HCT116 (cell line): Measurements from ENCODE around the gene PREPL. TPM values are rescaled to one million over a fixed set of nuclear protein-coding genes. Genes with fewer than 3 reads are reported as not detected.

Experiments used
- ATAC-seq: fragments of 200-7000 bp; cut with Tn5 transposase; 2 replicates; pipeline ENCODE4 v1.9.1; 2020; ENCODE audit warnings: mild to moderate bottlenecking, moderate library complexity
- BruUV-seq: library from RNA; stranded (reverse); fragments of 400-500 nt; replicated peaks from 2 replicates; lab custom pipeline; 2021; lab: Mats Ljungman, UMichigan
- CTCF ChIA-PET: fragments of 300-600 bp; sonication (Branson Sonifier 250); formaldehyde crosslinking; loops from one replicate; lab custom pipeline; 2021; ENCODE audit warnings: antibody characterized with exemption; lab: Charles Lee
- POLR2A ChIA-PET: fragments of 300-600, 350-600 bp; sonication (Branson Sonifier 250); formaldehyde crosslinking; loops from one replicate; lab custom pipeline; 2021; ENCODE audit warnings: antibody characterized with exemption; lab: Charles Lee
- RAD21 ChIA-PET, 2 experiments: fragments of 300-600 bp; sonication (Branson Sonifier 250); formaldehyde crosslinking; loops; one replicate each; lab custom pipeline; 2023; ENCODE audit warnings: low total read pairs in 2 of 2; ENCODE audit not compliant: uncharacterized antibody in 2 of 2, unreplicated experiment in 2 of 2, low non-redundant PET in 1 of 2; lab: Charles Lee
- DNase-seq: peaks from one replicate; pipeline ENCODE4 v3.0.0-alpha.2; 2010; ENCODE audit warnings: low read depth, low spot score
- H2AFZ ChIP-seq: fragments of 200-600 bp; shearing (Covaris generic), sonication (generic); 2 replicates; pipeline ENCODE4 v1.6.1; 2017; ENCODE audit warnings: low read depth, mixed run types, mixed read lengths, antibody characterized with exemption, low read length; ENCODE audit not compliant: poor library complexity, severe bottlenecking
- H3K27ac ChIP-seq: 2 replicates; pipeline ENCODE4 v1.5.1; 2012; ENCODE audit warnings: low read depth, low read length
- H3K27me3 ChIP-seq: fragments of 200-600 bp; sonication (generic); 2 replicates; pipeline ENCODE4 v1.6.1; 2016; ENCODE audit warnings: mixed run types, low read length, mixed read lengths; ENCODE audit not compliant: insufficient read depth
- H3K36me3 ChIP-seq, 2 experiments: fragments of 200-500 bp in 1 of 2; fragments of 200-600 bp in 1 of 2; sonication (Bioruptor generic) in 1 of 2; sonication (generic) in 1 of 2; 2 replicates each; pipeline versions ENCODE4 v1.5.1 to v1.6.1; 2014 to 2016; ENCODE audit warnings: low read length in 2 of 2, inconsistent platforms in 1 of 2, mixed read lengths in 1 of 2, mixed run types in 1 of 2; ENCODE audit not compliant: insufficient read depth in 2 of 2, control insufficient read depth in 1 of 2
- H3K4me1 ChIP-seq, 2 experiments: fragments of 200-600 bp in 1 of 2; sonication (generic) in 1 of 2; 2 replicates each; pipeline versions ENCODE4 v1.5.1 to v1.6.1; 2012 to 2017; ENCODE audit warnings: low read length in 2 of 2, inconsistent platforms in 1 of 2, mild to moderate bottlenecking in 1 of 2, mixed read lengths in 1 of 2, mixed run types in 1 of 2, moderate library complexity in 1 of 2; ENCODE audit not compliant: insufficient read depth in 2 of 2, control insufficient read depth in 1 of 2
- H3K4me2 ChIP-seq: fragments of 200-600 bp; sonication (generic); 2 replicates; pipeline ENCODE4 v1.6.1; 2017; ENCODE audit warnings: mixed run types, low read length, mixed read lengths
- H3K4me3 ChIP-seq, 2 experiments: fragments of 200-600 bp in 1 of 2; sonication (generic) in 1 of 2; replicated peaks in 1 of 2; 2 replicates each; pipeline ENCODE4 v1.5.1; 2011 to 2016; ENCODE audit warnings: low read length in 2 of 2, control low read depth in 1 of 2, low read depth in 1 of 2, mild to moderate bottlenecking in 1 of 2, mixed read lengths in 1 of 2, mixed run types in 1 of 2
- H3K79me2 ChIP-seq: fragments of 200-600 bp; sonication (generic); 2 replicates; pipeline ENCODE4 v1.6.1; 2017; ENCODE audit warnings: mild to moderate bottlenecking, mixed run types, low read length, moderate library complexity, mixed read lengths; ENCODE audit not compliant: insufficient read depth
- H3K9ac ChIP-seq: fragments of 200-600 bp; sonication (generic); 2 replicates; pipeline ENCODE4 v1.6.1; 2016; ENCODE audit warnings: low read length, mixed read lengths
- H3K9me2 ChIP-seq: fragments of 200-600 bp; sonication (generic), shearing (Covaris generic); 2 replicates; pipeline ENCODE4 v1.6.1; 2017; ENCODE audit warnings: mixed run types, mild to moderate bottlenecking, moderate library complexity; ENCODE audit not compliant: insufficient read depth
- H3K9me3 ChIP-seq, 2 experiments: fragments of 200-500 bp in 1 of 2; fragments of 200-600 bp in 1 of 2; sonication (Bioruptor generic) in 1 of 2; sonication (generic) in 1 of 2; 2 replicates each; pipeline ENCODE4 v1.6.1; 2014 to 2017; ENCODE audit warnings: low read length in 2 of 2, mixed read lengths in 2 of 2, inconsistent platforms in 1 of 2, low read depth in 1 of 2, mild to moderate bottlenecking in 1 of 2, mixed run types in 1 of 2, moderate library complexity in 1 of 2; ENCODE audit not compliant: control insufficient read depth in 1 of 2, insufficient read depth in 1 of 2
- H4K20me1 ChIP-seq: fragments of 200-600 bp; sonication (generic), shearing (Covaris generic); 2 replicates; pipeline ENCODE4 v1.6.1; 2017; ENCODE audit warnings: mixed run types, mild to moderate bottlenecking, moderate library complexity; ENCODE audit not compliant: insufficient read depth
- ELF1 ChIP-seq: IDR thresholded peaks from 2 replicates; pipeline ENCODE4 v1.6.1; 2012; ENCODE audit warnings: low read depth, borderline replicate concordance
- JUND ChIP-seq: IDR thresholded peaks from 2 replicates; pipeline ENCODE4 v1.6.1; 2012
- POLR2AphosphoS5 ChIP-seq: IDR thresholded peaks from 2 replicates; pipeline ENCODE4 v1.6.1; 2011; ENCODE audit warnings: mild to moderate bottlenecking, low read depth, low read length, moderate library complexity
- RAD21 ChIP-seq: IDR thresholded peaks from 2 replicates; pipeline ENCODE4 v1.6.1; 2012; ENCODE audit warnings: low read depth, mild to moderate bottlenecking
- SIN3A ChIP-seq: IDR thresholded peaks from 2 replicates; pipeline ENCODE4 v1.6.1; 2012; ENCODE audit warnings: low read depth
- SP1 ChIP-seq: IDR thresholded peaks from 2 replicates; pipeline ENCODE4 v1.6.1; 2012; ENCODE audit warnings: low read depth
- YY1 ChIP-seq: IDR thresholded peaks from 2 replicates; pipeline ENCODE4 v1.6.1; 2011; ENCODE audit warnings: low read length, low read depth, moderate library complexity, mild to moderate bottlenecking; ENCODE audit not compliant: insufficient replicate concordance; ENCODE audit errors: extremely low read depth
- intact Hi-C: fragments of 100-400 bp; cut with micrococcal nuclease; formaldehyde crosslinking; loops from 2 replicates; pipeline ENCODE4 v1.10.0; 2022
- total RNA-seq: library from RNA; stranded (reverse); gene quantifications from one replicate; pipeline ENCODE4 v1.2.1, GENCODE V29; 2021; ENCODE audit not compliant: unreplicated experiment
- TF ChIP-seq, protein P1 (sequence below): IDR thresholded peaks from 2 replicates; pipeline ENCODE4 v1.6.1; 2012
- TF ChIP-seq, protein P2 (sequence below): IDR thresholded peaks from 2 replicates; pipeline ENCODE4 v1.6.1; 2011; ENCODE audit warnings: mild to moderate bottlenecking, low read length, moderate library complexity; ENCODE audit not compliant: insufficient replicate concordance; ENCODE audit errors: extremely low read depth
- TF ChIP-seq, protein P3 (sequence below), 3 experiments: fragments of 200-600 bp in 1 of 3; sonication (generic) in 1 of 3; IDR thresholded peaks in 2 of 3; conservative IDR thresholded peaks in 1 of 3; 2 replicates each; pipeline ENCODE4 v1.5.1; 2012 to 2017; ENCODE audit warnings: low read depth in 2 of 3, low read length in 2 of 3, antibody characterized with exemption in 1 of 3, borderline replicate concordance in 1 of 3, control low read depth in 1 of 3, mild to moderate bottlenecking in 1 of 3, mixed read lengths in 1 of 3, mixed run types in 1 of 3, moderate library complexity in 1 of 3; ENCODE audit not compliant: insufficient read depth in 1 of 3

Gene PREPL
- total RNA-seq, 1 experiment from 2014 or later = 31.1 TPM

DNA sequence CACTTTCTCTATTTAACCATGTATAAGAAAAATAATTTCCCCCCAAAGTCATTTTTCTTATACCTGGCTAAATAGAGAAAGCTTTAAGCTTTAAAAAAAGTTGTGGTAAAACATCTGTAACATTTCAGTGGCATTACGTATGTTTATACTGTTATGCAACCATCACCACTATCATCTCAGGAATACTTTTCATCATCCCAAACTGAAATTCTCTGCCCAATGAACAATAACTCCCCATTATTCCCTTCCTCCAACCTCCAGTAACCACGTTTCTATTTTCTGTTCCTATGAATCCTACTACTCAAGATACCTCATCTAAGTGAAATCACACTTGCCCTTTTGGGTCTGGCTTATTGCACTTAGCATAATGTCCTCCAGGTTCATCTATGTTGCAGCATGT lies 87.7 kb downstream of the PREPL start:
- RAD21 ChIA-PET = interaction anchor here in 1 of 2 experiments (0.6 kb wide), 1 partner anchor 69 kb away, joined by 3 read pairs; no protein-coding TSS in a partner anchor
- no peaks in the 10 kb centered on the region for H3K4me1 ChIP-seq
- H3K9me2 ChIP-seq = no peaks in the 10 kb centered on the region
- no peak overlapping the region for H2AFZ ChIP-seq
- no peaks in the 10 kb centered on the region for H3K9me3 ChIP-seq
- H3K27me3 ChIP-seq = no peaks in the 10 kb centered on the region
- H3K9ac ChIP-seq = no peak overlapping the region
- H3K79me2 ChIP-seq = no peaks in the 10 kb centered on the region
- TF ChIP-seq, protein P1, sequence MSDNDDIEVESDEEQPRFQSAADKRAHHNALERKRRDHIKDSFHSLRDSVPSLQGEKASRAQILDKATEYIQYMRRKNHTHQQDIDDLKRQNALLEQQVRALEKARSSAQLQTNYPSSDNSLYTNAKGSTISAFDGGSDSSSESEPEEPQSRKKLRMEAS = no peak
- no peak for TF ChIP-seq ELF1
- TF ChIP-seq, protein P2, sequence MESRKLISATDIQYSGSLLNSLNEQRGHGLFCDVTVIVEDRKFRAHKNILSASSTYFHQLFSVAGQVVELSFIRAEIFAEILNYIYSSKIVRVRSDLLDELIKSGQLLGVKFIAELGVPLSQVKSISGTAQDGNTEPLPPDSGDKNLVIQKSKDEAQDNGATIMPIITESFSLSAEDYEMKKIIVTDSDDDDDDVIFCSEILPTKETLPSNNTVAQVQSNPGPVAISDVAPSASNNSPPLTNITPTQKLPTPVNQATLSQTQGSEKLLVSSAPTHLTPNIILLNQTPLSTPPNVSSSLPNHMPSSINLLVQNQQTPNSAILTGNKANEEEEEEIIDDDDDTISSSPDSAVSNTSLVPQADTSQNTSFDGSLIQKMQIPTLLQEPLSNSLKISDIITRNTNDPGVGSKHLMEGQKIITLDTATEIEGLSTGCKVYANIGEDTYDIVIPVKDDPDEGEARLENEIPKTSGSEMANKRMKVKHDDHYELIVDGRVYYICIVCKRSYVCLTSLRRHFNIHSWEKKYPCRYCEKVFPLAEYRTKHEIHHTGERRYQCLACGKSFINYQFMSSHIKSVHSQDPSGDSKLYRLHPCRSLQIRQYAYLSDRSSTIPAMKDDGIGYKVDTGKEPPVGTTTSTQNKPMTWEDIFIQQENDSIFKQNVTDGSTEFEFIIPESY = no peak
- no peak for TF ChIP-seq RAD21
- TF ChIP-seq POLR2AphosphoS5 = no peak
- no peak for TF ChIP-seq JUND
- no peak for TF ChIP-seq SP1
- TF ChIP-seq SIN3A = no peak
- TF ChIP-seq YY1 = no peak
- TF ChIP-seq, protein P3, sequence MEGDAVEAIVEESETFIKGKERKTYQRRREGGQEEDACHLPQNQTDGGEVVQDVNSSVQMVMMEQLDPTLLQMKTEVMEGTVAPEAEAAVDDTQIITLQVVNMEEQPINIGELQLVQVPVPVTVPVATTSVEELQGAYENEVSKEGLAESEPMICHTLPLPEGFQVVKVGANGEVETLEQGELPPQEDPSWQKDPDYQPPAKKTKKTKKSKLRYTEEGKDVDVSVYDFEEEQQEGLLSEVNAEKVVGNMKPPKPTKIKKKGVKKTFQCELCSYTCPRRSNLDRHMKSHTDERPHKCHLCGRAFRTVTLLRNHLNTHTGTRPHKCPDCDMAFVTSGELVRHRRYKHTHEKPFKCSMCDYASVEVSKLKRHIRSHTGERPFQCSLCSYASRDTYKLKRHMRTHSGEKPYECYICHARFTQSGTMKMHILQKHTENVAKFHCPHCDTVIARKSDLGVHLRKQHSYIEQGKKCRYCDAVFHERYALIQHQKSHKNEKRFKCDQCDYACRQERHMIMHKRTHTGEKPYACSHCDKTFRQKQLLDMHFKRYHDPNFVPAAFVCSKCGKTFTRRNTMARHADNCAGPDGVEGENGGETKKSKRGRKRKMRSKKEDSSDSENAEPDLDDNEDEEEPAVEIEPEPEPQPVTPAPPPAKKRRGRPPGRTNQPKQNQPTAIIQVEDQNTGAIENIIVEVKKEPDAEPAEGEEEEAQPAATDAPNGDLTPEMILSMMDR (IDR thresholded peaks at IDR 0.05 in 2 of 3, conservative IDR thresholded peaks at IDR 0.05 in 1 of 3; ENCODE audit: borderline replicate concordance in 1 of 3, insufficient read depth in 1 of 3, low read depth in 2 of 3, low read length in 2 of 3) = no peak
- TF ChIP-seq, all 23 proteins: peak for 0
- no TSS peak for BruUV-seq
- H3K4me3 ChIP-seq = no peak overlapping the region
- ChIA-PET POLR2A (no interaction called here), CTCF (interaction anchor here (1.2 kb wide), 1 partner anchor 18 kb away, joined by 4 read pairs; no protein-coding TSS in a partner anchor)
- no peak overlapping the region for H3K27ac ChIP-seq
- H4K20me1 ChIP-seq = no peaks in the 10 kb centered on the region
- H3K36me3 ChIP-seq = no peaks in the 10 kb centered on the region
- H3K4me2 ChIP-seq = no peak overlapping the region
- ATAC-seq (no peak), DNase-seq (no peak)
- intact Hi-C loops = no loop called here
